T47D (cell line): ENCODE data around the gene ZNF433.
A peak's percentile ranks its signal among the peaks of the same experiment; 100 is the strongest.
"Not testable (repeated sequence)": the region's sequence is repeated elsewhere in the genome, so short reads cannot be mapped to it uniquely, and the experiment has no call there.

Source experiments
- DNase-seq, 2 experiments: peaks; one replicate each; pipeline versions ENCODE4 v3.0.0 to v3.0.0-alpha.2; 2011 to 2012; ENCODE audit warnings: low read depth in 1 of 2, low spot score in 1 of 2
- JUND ChIP-seq: IDR thresholded peaks from 2 replicates; pipeline ENCODE4 v1.6.1; 2012; ENCODE audit warnings: low read depth
- in situ Hi-C: cut with HindIII; loops from 2 replicates; pipeline ENCODE4 v1.10.0; 2016; ENCODE audit warnings: low sequenced_read_pairs, low pct_unique_long_range_greater_than_20kb

The ZNF433 gene

DNA sequence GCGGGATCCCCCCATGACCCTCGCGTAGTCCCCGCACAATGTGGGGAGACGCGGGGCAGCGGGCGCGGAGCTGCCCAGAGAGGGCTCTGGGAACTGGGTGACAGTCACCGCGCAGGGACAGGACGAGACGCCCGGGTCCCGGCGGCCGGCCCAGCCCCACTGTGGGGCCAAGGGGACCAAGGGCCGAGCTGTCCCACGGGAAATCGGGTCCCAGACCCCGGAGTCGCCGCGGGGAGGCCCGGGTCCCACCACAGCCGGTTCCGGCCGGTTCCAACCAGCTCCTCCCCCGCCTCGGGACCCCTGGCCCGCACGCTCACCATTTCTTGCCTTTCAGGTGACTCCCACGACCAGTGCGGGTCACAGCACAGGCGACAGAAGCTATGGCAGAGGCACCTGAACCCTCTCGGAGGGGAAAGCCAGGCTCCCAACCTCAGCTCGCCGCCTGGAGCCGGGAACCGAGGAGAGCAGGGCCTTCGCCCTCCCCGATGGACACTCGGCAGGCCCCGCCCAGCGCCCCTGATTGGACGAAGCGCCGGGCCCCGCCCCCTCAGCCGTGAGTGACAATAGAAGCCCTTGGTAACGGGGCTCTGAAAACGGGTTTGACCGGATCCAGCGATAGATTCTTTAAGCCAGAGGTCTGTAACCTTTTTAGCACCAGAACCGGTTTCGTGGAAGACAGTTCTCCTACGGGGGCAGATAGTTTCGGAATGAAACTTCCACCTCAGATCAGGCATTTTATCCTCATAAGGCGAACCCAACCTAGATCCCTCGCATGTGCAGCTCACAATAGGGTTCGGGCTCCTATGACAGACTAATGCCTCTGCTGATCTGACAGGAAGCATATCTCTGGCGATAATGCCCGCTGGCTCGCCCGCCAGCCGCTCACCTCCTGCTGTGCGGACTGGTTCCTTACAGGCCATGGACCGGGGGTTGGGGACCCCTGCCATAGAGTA lies at the start of gene ZNF433:
Gene ZNF433 (minus strand): TSS at position 460 of the 953 bp plus-strand sequence. CDS start 140 bp downstream, at position 320.
- in situ Hi-C loops = no loop called here
- peak; percentile 92 to 97 for DNase-seq
- no peak for TF ChIP-seq JUND

DNA sequence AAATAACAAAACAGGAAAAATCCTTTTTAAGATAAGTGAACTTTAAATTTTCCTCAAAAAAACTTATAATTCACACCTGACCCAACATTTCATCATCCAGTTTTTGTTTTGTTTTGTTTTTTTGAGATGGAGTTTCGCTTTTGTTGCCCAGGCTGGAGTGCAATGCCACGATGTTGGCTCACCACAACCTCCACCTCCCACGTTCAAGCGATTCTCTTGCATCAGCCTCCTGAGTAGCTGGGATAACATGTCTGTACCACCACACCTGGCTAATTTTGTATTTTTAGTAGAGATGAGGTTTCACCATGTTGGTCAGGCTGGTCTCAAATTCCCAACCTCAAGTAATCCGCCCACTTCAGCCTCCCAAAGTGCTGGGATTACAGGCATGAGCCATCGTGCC lies 47.9 kb upstream of the ZNF433 start:
- in situ Hi-C loops, DNase-seq: not testable (repeated sequence)

DNA sequence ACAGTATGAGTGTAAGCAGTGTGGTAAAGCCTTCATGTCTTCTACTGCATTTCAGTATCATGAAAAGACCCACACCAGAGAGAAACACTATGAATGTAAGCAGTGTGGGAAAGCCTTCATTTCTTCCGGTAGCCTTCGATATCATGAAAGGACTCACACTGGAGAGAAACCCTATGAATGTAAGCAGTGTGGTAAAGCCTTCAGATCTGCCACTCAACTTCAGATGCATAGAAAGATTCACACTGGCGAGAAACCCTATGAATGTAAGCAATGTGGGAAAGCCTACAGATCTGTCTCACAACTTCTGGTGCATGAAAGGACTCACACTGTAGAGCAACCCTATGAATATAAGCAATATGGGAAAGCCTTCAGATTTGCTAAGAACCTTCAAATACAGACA lies 41.9 kb upstream of the ZNF433 start:
- in situ Hi-C loops = no loop called here
- TF ChIP-seq JUND = no peak
- DNase-seq = no peak

DNA sequence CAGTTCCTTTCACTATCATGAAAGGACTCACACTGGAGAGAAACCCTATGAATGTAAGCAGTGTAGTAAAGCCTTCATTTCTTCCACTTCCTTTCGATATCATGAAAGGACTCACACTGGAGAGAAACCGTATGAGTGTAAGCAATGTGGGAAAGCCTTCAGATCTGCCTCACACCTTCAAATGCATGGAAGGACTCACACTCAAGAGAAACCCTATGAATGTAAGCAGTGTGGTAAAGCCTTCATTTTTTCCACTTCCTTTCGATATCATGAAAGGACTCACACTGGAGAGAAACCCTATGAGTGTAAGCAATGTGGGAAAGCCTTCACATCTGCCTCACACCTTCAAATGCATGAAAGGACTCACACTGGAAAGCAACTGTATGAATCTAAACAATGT lies 40.9 kb upstream of the ZNF433 start:
- in situ Hi-C loops, DNase-seq: not testable (repeated sequence)

DNA sequence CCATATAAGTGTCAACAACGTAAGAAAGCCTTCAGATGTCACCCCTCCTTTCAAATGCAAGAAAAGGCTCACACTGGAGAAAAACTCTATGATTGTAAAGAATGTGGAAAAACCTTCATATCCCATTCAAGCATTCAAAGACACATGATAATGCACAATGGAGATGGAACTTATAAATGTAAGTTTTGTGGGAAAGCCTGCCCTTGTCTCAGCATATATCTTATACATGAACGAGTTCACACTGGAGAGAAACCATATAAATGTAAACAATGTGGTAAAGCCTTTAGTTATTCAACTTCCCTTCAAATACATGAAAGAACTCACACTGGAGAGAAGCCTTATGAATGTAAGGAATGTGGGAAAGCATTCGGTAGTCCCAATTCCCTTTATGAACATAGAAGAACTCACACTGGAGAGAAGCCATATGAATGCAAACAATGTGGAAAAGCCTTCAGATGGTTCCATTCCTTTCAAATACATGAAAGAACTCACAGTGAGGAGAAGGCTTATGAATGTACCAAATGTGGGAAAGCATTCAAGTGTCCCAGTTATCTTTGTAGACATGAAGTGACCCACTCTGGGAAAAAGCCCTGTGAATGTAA lies 40.2 kb upstream of the ZNF433 start:
- TF ChIP-seq JUND = no peak
- in situ Hi-C loops = no loop called here
- DNase-seq = no peak

DNA sequence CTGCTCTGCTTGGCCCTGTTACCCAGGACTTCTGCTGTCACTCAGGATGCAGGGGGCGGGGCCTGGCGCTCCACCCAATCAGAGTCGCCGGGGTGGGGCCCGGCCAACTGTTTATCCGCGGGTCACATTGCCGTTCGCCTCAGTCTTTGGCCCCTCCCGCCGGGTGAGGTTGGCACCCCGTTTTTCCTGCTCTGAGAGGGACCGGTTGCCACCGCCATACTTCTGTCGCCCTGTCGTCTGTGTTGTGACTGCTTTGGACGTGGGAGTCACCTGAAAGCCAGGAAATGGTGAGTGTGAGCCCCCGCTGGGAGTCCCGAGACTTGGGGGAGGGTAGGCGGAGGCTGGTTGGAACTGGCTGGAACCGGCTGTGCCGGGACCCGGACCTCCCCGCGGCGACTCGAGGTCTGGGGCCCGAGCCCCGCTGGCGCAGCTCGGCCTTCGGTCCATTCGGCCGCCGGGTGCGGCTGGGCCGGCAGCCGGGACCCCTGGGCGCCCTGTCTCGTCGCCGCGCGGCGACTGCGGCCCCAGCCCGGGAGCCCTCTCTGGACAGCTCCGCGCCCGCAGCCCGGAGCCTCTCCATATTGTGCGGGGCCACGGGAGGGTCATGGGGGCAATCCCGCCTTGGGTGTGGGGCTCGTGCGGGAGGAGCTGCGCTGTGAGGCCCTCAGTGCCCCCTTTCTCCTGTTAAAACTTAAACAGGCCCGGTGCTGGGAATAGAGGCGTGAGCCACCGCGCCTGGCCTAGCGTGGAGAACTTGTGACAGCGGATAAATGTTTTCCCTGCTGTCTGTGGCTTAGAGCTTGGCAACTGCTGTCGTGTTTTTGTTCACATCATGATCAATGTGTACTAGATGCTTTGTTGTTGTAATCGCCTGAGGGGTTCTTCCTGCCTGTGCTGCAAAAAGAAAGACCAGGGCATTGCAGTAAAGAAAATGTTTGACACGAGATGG lies 29.4 kb upstream of the ZNF433 start, which contains the start of gene ZNF844:
Gene ZNF844 (plus strand): TSS at position 142 of the 949 bp plus-strand sequence. CDS start 143 bp downstream, at position 285.
- DNase-seq = peak; percentile 93 to 97
- in situ Hi-C loops = no loop called here
- TF ChIP-seq JUND = no peak

DNA sequence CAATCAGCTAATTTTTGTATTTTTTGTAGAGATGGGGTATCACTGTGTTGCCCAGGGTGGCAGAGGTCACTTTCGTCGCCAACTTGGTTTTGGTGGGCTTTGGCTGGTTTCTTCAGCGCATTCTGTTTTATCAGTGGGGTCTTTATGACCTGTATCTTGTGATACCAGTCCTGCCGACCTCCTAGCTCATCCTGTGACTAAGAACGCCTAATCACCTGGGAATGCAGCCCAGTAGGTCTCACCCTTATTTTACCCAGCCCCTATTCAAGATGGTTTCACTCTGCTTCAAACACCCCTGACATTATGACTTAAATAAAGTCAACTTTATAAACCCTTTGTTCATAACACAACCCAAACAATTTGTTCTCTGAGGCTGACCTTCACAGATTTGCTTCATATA lies 20.3 kb upstream of the ZNF433 start:
- in situ Hi-C loops = no loop called here

DNA sequence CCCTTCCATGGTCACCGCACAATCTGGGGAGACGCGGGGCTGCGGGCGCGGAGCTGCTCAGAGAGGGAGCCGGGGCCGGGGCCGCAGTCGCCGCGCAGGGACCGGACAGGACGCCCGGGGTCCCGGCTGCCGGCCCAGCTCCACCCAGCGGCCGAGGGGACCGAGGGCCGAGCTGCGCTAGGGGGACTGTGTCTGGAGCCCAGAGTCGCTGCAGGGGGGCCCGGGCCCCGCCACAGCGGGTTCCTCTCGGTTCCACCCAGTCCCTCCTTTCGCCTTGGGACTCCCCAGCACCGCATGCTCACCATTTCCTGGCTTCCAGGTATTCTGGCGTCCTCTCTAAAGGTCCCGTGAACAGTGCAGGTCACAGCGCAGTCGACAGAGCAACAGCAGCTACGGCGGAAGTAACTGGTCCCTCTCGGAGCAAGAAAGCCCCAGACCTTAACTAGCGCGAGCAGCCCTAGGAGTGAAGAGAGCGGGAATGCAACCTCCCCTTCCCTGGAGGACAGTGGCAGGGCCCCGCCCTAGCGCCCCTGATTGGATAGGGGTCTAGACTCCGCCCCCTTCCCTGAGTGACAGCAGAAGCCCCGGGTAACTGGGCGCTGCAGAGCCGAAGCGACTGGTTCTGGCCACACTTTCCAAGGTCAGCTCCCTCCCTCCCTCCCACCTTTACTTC lies 17.2 kb upstream of the ZNF433 start, which contains the start of gene ZNF878:
Gene ZNF878 (minus strand): TSS at position 465 of the 673 bp plus-strand sequence. CDS start 160 bp downstream, at position 305.
- in situ Hi-C loops = no loop called here
- TF ChIP-seq JUND = no peak
- DNase-seq = peak; percentile 56 to 98

More for the DNA sequence above, 20.3 kb upstream of the ZNF433 start:
- no peak for DNase-seq
- TF ChIP-seq JUND = no peak

DNA sequence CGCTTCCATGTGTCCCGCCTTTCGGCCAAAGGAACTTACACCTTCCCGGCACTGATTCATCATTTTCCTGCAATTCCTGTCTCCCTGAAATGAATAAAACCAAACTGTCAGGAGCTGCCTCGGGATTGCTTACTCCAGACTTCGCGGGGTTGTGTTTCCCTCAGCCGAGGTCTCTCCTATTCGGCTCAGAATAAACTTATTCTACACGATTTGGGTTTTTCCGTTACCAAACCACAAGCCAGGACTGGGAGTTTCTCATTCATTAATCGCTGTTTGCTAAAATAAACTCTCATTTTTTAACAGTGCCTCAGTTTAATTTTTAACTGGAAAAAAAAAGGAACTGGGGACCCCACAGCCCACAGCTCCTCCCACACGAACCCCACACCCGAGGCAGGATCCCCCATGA lies 16.6 kb upstream of the ZNF433 start:
- TF ChIP-seq JUND = no peak
- in situ Hi-C loops = no loop called here
- peak in 1 of 2 experiments; percentile 37 for DNase-seq

DNA sequence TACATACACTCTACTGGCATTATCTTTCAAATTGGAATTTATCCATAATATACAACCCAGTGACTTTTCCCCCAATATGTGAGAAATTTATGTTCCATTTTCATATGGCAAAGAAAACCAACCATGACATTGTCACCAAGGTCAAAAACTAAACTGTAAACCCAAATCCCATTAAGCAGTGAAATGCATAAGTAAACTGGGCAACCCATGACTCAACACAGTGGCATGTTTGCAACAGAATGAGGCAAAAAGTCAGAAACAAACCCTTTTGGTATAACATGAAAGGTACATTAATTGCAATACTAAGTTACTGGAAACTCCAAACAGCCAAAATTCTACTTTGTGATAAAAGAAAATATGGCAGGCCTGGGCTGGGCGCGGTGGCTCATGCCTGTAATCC lies 12.4 kb upstream of the ZNF433 start:
- no peak for TF ChIP-seq JUND
- in situ Hi-C loops = no loop called here
- no peak for DNase-seq

DNA sequence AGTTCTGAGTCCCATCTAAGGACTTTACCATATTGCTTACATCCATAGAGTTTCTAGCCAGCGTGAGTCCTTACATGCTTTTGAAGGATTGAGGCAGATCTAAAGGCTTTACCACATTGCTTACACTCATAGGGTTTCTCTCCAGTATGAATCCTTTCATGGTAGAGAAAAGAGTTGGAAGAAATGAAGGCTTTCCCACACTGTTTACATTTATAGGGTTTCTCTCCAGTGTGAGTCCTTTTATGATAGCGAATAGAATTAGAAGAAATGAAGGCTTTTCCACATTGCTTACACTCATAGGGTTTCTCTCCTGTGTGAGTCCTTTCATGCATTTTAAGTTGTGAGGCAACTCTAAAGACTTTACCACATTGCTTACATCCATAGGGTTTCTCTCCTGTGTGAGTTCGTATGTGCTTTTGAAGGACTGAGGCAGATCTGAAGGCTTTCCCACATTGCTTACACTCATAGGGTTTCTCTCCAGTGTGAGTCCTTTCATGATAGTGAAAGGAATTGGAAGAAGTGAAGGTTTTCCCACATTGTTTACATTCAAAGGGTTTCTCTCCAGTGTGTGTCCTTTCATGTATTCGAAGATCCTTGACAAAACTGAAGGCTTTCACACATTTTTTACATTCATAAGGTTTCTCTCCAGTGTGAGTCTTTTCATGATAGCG lies 8.4 kb upstream of the ZNF433 start:
- TF ChIP-seq JUND = no peak
- in situ Hi-C loops = no loop called here
- DNase-seq = no peak
